A673 (cell line): Measurements from ENCODE around the gene PAQR4.

ENCODE experiments used
- EZH2 ChIP-seq: fragments of 200-600 bp; sonication (generic); IDR thresholded peaks from 2 replicates; pipeline ENCODE4 v1.6.1; 2017; ENCODE audit warnings: borderline replicate concordance, low read depth, mild to moderate bottlenecking, mixed read lengths, antibody characterized with exemption, low read length; ENCODE audit not compliant: poor library complexity, severe bottlenecking
- TF ChIP-seq, protein P1 (sequence below): fragments of 300-800, 200-600 bp; sonication (generic); conservative IDR thresholded peaks from 2 replicates; pipeline ENCODE4 v1.5.1; 2017; ENCODE audit warnings: low read depth, mild to moderate bottlenecking, antibody characterized with exemption, low read length, moderate library complexity, mixed read lengths

DNA sequence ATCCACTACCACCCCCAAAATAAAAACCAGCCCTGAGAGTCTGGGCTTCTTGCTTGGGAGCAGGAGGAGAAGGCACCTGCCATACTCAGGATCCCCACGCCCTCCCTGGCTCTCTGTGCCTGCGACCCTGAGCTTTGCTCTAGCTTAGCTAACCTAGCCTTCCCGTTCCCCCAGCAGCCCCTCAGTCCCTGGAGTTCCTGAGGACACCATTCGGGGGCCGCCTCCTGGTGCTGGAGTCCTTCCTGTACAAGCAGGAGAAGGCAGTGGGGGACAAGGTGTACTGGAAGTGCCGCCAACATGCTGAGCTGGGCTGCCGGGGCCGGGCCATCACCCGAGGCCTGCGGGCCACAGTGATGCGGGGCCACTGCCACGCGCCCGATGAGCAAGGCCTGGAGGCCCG is 38.9 kb upstream of the PAQR4 start:
- TF ChIP-seq, protein P1, sequence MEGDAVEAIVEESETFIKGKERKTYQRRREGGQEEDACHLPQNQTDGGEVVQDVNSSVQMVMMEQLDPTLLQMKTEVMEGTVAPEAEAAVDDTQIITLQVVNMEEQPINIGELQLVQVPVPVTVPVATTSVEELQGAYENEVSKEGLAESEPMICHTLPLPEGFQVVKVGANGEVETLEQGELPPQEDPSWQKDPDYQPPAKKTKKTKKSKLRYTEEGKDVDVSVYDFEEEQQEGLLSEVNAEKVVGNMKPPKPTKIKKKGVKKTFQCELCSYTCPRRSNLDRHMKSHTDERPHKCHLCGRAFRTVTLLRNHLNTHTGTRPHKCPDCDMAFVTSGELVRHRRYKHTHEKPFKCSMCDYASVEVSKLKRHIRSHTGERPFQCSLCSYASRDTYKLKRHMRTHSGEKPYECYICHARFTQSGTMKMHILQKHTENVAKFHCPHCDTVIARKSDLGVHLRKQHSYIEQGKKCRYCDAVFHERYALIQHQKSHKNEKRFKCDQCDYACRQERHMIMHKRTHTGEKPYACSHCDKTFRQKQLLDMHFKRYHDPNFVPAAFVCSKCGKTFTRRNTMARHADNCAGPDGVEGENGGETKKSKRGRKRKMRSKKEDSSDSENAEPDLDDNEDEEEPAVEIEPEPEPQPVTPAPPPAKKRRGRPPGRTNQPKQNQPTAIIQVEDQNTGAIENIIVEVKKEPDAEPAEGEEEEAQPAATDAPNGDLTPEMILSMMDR: no peak
- TF ChIP-seq EZH2: no peak
